Stimulated activated CD4-positive, alpha-beta T cell treated with anti-CD3 and anti-CD28 coated beads, Interleukin-2, amount 100 ng/mL, for 24 hours (primary cell): ENCODE measurements around the gene MATN3.
"Not testable (repeated sequence)": the region's sequence is repeated elsewhere in the genome, so short reads cannot be mapped to it uniquely, and the experiment has no call there.

ENCODE experiments used
- DNase-seq, 2 donors: peaks; one replicate each; pipeline ENCODE4 v3.0.0-alpha.2; 2020

Gene MATN3

DNA sequence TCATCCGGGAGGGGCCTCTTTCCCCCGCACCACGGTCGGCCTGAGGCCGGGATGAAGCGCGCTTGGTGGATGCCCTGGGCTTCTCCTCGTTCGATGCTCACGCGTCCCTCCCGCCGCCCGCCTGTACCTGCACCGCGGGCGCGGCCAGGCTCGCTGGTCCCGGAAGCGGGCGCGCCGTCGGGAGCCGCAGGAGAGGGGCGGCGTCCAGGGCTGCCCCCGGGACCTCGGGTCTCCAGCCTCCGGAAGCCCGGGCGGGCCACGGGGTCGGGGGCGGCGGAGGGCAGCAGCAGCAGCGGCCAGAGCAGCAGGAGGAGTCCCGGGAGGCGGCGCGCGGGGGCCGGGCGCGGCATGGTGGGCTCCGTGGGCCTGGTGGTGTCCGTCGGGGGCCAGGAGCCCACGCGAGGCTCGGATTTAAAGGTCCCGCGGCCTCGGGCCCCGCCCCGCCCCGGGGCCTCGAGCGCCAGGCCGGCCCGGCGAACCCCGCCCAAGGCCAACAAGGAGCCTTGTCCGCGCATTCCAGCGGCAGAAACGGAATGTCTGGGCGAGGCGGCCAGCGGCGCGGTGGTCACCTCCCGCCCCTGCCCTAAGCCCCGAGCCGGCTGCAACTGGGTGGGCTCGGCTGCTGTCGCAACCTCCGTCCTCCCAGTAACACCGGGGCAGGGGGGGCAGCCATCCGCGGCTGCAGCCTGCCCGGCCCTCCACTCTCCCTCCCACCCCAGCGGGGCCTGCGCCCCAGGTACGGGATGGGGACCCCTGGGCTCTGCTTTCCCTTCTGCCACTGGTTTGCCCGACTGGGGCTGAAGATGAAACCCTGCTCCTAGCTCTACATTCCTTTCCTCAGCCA lies at the start of gene MATN3:
TSS of gene MATN3 (minus strand) at position 387 of the 844 bp plus-strand sequence. CDS start at position 350, 37 bp downstream.
- peak in 1 of 2 donors; percentile 17 for DNase-seq

DNA sequence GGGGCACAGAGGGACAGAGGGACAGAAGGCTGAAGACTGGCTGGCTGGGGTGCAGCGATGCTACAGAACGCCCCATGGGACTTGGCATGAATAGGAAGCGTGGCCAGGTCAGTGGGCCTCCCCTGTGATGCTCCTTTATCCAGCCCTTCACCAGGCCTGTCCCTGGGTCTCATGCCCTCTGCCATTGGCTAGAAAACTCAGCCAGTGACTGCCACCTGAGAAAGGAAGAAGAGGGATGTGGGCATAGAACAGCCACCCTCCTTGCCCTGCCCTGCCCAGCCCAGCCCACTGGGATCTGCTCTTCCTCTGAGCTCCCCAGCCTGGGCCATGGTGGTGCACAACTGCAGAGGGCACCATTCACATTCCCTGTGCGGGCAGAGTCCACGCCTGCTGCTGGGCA lies 49.5 kb upstream of the MATN3 start:
- no peak for DNase-seq

DNA sequence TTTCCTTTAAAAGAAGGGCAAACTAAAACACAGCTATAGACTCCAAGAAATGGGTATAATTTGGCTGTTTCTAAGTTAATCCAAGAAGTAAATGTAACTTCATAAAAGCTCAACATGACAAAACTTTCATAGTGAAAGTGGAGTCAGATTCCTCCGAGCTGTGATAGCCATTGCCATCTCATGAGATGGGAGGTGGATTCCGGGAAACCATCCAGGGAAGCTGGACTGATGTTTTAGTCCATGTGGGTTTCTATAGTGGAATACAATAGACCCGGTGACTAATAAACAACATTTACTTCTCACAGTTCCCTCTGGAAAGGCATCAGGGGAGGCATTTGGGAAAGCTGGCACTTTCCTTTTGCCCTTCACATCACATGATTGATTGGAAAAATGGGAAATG lies 49.0 kb upstream of the MATN3 start:
- no peak for DNase-seq

- no peak for DNase-seq
These were observed 47.6 kb upstream of the MATN3 start for GRCh38 chr2:20060106-20060505.

DNA sequence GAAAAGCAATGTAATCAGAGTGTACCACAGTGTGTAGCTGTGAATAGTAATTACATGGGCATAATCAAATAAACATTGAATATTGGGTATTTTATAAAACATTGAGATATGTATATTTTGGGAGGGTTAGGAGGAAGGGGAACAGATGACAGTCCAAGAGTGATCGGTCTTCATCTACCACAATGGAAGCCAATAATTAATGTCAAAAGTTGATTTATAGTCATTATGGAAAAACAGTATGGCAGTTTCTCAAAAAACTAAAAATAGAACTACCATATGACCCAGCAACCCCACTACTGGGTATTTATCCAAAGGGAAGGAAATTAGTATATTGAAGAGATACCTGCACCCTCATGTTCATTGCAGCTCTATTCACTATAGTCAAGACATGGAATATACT lies 44.8 kb upstream of the MATN3 start:
- DNase-seq: no peak

GRCh38 chr2:20054931-20055330 lies 42.5 kb upstream of the MATN3 start:
- DNase-seq: no peak

DNA sequence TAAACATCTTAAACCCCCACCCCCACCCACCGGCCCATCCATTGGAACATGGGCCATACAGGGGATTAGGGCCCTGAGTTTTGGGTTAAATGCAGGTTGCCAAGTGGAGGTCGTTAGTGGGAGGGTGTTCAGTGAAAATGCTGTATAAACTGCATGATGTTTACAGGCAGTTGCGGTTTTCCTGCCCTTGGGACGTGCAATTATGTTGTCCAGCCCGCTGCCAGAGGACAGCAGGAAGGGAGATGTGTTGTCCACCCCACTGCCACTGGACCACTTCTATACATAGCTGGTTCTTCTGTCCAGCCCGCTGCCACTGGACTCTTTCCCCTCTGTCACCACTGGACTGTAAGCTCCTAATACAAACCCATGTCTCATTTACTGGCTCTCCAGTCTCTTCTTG lies 41.7 kb upstream of the MATN3 start:
- DNase-seq: no peak

DNA sequence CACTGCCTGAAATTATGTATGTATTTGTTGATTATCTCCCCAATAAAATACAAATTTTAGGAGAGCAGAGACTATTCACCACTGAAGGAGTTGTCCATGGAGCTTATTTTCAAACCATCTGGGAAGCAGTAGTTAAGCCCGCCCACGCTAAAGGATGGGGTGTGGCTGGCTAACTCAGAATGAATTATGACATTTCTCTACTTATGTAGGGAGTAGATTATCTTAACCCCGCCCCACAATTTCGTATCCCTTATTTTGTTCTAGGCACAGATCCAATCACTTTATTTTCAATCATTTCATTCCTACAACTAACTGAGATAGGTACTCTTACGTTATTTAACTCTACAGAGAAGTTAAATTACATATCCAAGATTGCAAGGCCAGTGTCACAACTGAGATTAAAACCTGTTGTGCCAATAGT lies 40.4 kb upstream of the MATN3 start:
- DNase-seq: peak in 1 of 2 donors; percentile 13

- no peak for DNase-seq
These were observed 39.9 kb upstream of the MATN3 start for GRCh38 chr2:20052229-20052851.

DNA sequence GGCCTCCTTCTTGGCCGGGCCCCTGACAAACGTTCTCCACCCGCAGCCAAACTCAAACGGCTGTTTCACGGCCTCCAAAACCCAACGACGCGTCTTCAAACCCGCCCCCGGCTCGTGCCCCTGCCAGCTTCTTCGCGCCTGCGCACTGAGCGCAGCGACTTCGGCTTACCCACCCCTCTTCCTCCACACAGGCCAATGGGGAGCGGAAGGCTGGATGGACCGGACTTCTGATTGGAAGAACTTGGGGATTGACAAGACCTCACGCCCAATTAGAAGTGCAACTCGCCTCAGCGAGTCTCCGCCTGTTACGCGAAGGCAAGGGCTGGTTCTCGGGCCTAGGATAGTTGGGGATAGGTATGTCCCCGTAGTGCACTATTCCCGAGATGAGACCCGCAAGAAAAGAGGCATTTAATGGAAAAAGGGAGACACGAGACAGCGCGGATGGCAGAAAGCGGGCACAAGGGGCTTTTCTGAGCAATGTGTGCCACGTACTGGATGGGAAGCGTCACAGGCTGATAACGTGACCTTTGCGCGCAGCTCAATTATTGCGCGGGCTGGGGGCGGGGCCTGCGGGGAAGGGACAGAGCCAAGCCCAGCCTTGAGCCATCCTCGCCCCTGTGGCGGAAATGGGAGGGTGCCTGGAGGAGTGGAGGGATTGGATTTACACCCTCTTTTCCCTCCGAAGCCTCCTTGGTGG lies 39.2 kb upstream of the MATN3 start, which contains the start of gene LAPTM4A:
TSS of gene LAPTM4A (minus strand) at position 97 of the 697 bp plus-strand sequence. CDS start 108 bp downstream, outside the sequence.
- peak; percentile 95 to 97 for DNase-seq

- DNase-seq: peak; percentile 15 to 35
These were observed 38.4 kb upstream of the MATN3 start for GRCh38 chr2:20050646-20051531.

GRCh38 chr2:20050104-20050645 lies 37.7 kb upstream of the MATN3 start:
- DNase-seq: peak; percentile 18 to 34

- DNase-seq: no peak
These were observed 37.2 kb upstream of the MATN3 start for GRCh38 chr2:20049637-20050036.

DNA sequence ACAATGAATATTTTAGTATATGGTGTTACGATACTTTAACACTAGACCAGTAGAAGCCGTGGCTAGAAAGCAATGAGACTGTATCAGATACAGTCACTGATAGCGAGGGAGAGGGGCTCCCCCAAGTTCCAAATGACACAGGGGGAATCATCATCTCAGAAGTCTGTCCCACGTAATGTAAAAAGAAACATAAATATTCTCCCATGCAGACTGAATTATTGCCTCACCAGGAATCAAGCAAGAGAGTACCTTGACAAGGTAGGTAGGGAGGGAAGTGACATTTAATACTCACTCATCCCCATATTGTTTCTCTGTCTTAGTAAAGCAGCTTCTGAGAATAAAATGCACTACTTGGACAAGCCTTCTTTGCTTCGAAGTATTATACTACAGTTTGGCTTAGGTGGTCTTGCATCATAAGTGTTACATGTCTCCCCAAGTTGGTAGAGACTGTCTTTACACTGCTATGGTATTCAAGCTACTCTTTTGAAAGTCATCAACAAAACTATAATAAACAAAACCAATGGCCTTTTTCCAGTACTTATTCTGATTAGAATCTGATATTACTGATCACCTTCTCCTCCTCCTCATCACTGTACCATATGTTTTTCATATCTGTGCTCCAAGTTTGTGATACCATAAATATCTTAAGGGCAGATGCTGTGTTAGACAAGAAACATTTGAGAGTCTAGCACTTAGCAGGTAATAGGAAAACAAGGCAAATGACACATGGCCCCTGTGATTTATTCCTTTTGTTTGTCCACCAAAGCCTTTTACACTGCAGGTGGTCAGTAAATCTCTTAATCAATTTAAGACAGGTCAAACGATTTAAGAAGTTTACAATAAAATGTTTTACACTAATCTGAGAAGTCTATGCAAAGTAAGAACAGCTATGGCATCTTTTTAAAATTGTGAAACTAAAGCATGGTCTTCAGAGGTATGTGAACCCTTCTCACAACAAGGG lies 36.3 kb upstream of the MATN3 start:
- DNase-seq: no peak

- not testable (repeated sequence) for DNase-seq
These were observed 33.3 kb upstream of the MATN3 start for GRCh38 chr2:20045712-20046292.

GRCh38 chr2:20044778-20045177 lies 32.3 kb upstream of the MATN3 start:
- no peak for DNase-seq

GRCh38 chr2:20042531-20042930 lies 30.1 kb upstream of the MATN3 start:
- no peak for DNase-seq

DNA sequence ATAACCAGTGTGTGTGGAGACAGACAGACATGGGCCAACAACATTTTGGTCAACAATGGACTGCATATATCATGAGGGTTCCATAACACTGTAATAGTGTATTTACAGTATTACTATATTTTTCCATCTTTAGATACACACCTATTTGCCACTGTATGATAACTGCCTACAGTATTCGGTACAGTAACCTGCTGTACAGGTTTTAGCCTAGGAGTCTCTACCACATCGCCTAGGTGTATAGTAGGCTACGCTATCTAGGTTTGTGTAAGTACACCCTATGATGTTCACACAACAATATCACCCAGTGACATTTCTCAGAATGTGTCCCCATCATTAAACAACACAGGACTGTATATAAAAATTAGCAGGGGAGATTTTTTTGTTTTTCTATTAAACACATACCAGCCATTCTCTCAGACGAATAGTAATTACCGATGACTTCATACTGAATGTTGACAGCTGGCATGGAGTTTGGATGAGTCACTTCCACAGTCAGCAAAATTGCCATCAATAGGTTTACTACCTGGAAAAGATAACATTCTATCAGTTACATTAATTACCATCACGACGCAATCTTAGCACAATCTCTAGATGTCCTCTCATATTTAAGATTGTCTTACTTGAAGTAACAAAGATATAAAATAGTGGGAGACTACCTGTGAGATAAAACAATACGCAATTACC lies 28.2 kb upstream of the MATN3 start:
- DNase-seq: no peak

DNA sequence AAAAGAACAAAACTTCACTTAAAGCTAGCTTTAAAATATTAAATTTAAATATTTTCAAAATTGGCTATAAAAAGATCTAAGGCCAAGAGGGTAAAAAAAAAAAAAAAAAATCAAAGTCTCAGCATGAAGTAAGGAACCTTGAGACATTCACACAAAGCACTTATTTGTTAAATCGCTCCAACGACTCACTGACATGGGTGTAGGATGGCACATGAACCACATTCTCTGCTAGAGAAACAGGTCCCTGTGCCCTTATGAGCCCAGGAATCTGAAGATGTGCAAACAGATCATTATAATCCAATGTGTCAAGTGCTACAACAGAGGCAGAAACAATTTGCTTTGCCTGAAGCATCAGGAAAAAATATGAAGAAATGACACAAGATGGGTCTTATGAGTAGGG lies 25.2 kb upstream of the MATN3 start:
- no peak for DNase-seq
